HepG2 (cell line): ENCODE data around the gene IFNG-AS1. TPM values are rescaled to one million over a fixed set of nuclear protein-coding genes. Genes with fewer than 3 reads are reported as not detected.

Source experiments
- ATAC-seq: fragments of 200-7000 bp; cut with Tn5 transposase; 3 replicates; pipeline ENCODE4 v1.9.1; 2020; ENCODE audit warnings: mild to moderate bottlenecking, moderate library complexity
- BruUV-seq: library from RNA; stranded (reverse); fragments of 400-500 nt; replicated peaks from 2 replicates; lab custom pipeline; 2021; lab: Mats Ljungman, UMichigan
- CTCF ChIA-PET: fragments of 300-600 bp; formaldehyde crosslinking; extraction: SDS; loops from one replicate; lab custom pipeline; 2021; ENCODE audit warnings: low total read pairs, inconsistent platforms, low intra/inter-chr PET ratio; lab: Yijun Ruan, JAX
- POLR2A ChIA-PET: fragments of 350-600 bp; sonication (Branson Sonifier 250); formaldehyde crosslinking; loops from one replicate; lab custom pipeline; 2020; ENCODE audit warnings: antibody characterized with exemption, inconsistent platforms; lab: Yijun Ruan, JAX
- DNase-seq: peaks from one replicate; pipeline ENCODE4 v3.0.0-alpha.2; 2015; ENCODE audit warnings: low spot score
- FAIRE-seq: peaks from 3 replicates; lab custom pipeline; 2011; peaks lifted over from hg19 to GRCh38; lab: Jason Lieb, UNC
- H2AFZ ChIP-seq: one replicate; pipeline ENCODE4 v1.6.1; 2011; ENCODE audit warnings: low read length, inconsistent platforms
- H3K27ac ChIP-seq: fragments of 300-600 bp; 3 replicates; pipeline ENCODE4 v1.8.0; 2011; ENCODE audit warnings: mixed run types, mild to moderate bottlenecking, mixed read lengths, low read length, inconsistent platforms; ENCODE audit not compliant: insufficient read depth; ENCODE audit errors: extremely low read length
- H3K27me3 ChIP-seq, 2 experiments: fragments of 200-600 bp in 1 of 2; 2 replicates in 1 of 2; 3 replicates in 1 of 2; pipeline versions ENCODE4 v1.6.0 to v1.8.0; 2011; ENCODE audit warnings: low read length in 2 of 2, mild to moderate bottlenecking in 2 of 2, moderate library complexity in 2 of 2, inconsistent platforms in 1 of 2; ENCODE audit not compliant: insufficient read depth in 2 of 2, control insufficient read depth in 1 of 2
- H3K36me3 ChIP-seq, 2 experiments: fragments of 200-600 bp in 1 of 2; replicated peaks in 1 of 2; 2 replicates in 1 of 2; 3 replicates in 1 of 2; pipeline versions ENCODE4 v1.5.1 to v1.8.0; 2011; ENCODE audit warnings: low read length in 2 of 2, inconsistent platforms in 1 of 2; ENCODE audit not compliant: insufficient read depth in 2 of 2, control insufficient read depth in 1 of 2
- H3K4me1 ChIP-seq: 2 replicates; pipeline ENCODE4 v1.5.1; 2012; ENCODE audit warnings: low read length, inconsistent platforms; ENCODE audit not compliant: insufficient read depth
- H3K4me2 ChIP-seq: 2 replicates; pipeline ENCODE4 v1.6.0; 2011; ENCODE audit warnings: low read depth, low read length, inconsistent platforms
- H3K4me3 ChIP-seq, 3 experiments: fragments of 200-600 bp in 1 of 3; sonication (generic), shearing (Covaris generic) in 1 of 3; replicated peaks in 1 of 3; 2 replicates each; pipeline ENCODE4 v1.5.1; 2011 to 2016; ENCODE audit warnings: low read length in 3 of 3, inconsistent platforms in 2 of 3, low read depth in 2 of 3, mild to moderate bottlenecking in 2 of 3, control low read depth in 1 of 3, mixed read lengths in 1 of 3; ENCODE audit not compliant: insufficient read depth in 1 of 3
- H3K79me2 ChIP-seq: one replicate; pipeline ENCODE4 v1.6.1; 2011; ENCODE audit warnings: low read length, inconsistent platforms; ENCODE audit not compliant: insufficient read depth
- H3K9ac ChIP-seq: 2 replicates; pipeline ENCODE4 v1.6.0; 2011; ENCODE audit warnings: mild to moderate bottlenecking, low read depth, low read length, inconsistent platforms; ENCODE audit not compliant: insufficient read depth
- H3K9me3 ChIP-seq: 2 replicates; pipeline ENCODE4 v1.5.1; 2012; ENCODE audit warnings: mild to moderate bottlenecking, low read length
- H4K20me1 ChIP-seq: 2 replicates; pipeline ENCODE4 v1.6.0; 2011; ENCODE audit warnings: inconsistent platforms, mild to moderate bottlenecking, low read length, moderate library complexity; ENCODE audit not compliant: insufficient read depth
- CCAR2 ChIP-seq: fragments of 200-400 bp; formaldehyde crosslinking; optimal IDR thresholded peaks from 2 replicates; pipeline ENCODE3; 2018; ENCODE audit warnings: low read depth, mild to moderate bottlenecking, low read length, moderate library complexity
- ETV5 ChIP-seq: IDR thresholded peaks from 2 replicates; pipeline ENCODE4 v1.6.1; 2018; ENCODE audit warnings: missing biosample characterization, missing genetic modification reagents, inconsistent platforms, borderline replicate concordance
- HCFC1 ChIP-seq: fragments of 150-350 bp; IDR thresholded peaks from 2 replicates; pipeline ENCODE4 v1.6.1; 2014; ENCODE audit warnings: low read depth, low read length
- KDM6A ChIP-seq: IDR thresholded peaks from 2 replicates; pipeline ENCODE4 v1.6.1; 2016; ENCODE audit warnings: low read depth
- KLF12 ChIP-seq: sonication (generic); formaldehyde crosslinking; IDR thresholded peaks from 2 replicates; pipeline ENCODE4 v1.4.0; 2020; ENCODE audit warnings: missing genetic modification reagents, borderline replicate concordance
- NR2F2 ChIP-seq: IDR thresholded peaks from 2 replicates; pipeline ENCODE4 v1.6.1; 2012; ENCODE audit warnings: low read depth, inconsistent platforms, borderline replicate concordance
- POLR2G ChIP-seq: fragments of 200-400 bp; formaldehyde crosslinking; IDR thresholded peaks from 2 replicates; pipeline ENCODE4 v1.6.1; 2018; ENCODE audit warnings: mild to moderate bottlenecking, low read depth, low read length, moderate library complexity
- PRMT3 ChIP-seq: sonication (generic); formaldehyde crosslinking; IDR thresholded peaks from 2 replicates; pipeline ENCODE4 v1.8.1; 2022; ENCODE audit warnings: low read depth, mild to moderate bottlenecking, moderate library complexity, missing genetic modification reagents, borderline replicate concordance
- U2AF2 ChIP-seq: fragments of 200-400 bp; formaldehyde crosslinking; IDR thresholded peaks from 2 replicates; pipeline ENCODE4 v1.6.1; 2017; ENCODE audit warnings: low read depth, mild to moderate bottlenecking, low read length
- ZNF101 ChIP-seq: sonication (generic); formaldehyde crosslinking; IDR thresholded peaks from 2 replicates; pipeline ENCODE4 v1.4.0; 2020; ENCODE audit warnings: mild to moderate bottlenecking, low read depth, missing genetic modification reagents, borderline replicate concordance
- ZNF350 ChIP-seq: sonication (generic); formaldehyde crosslinking; IDR thresholded peaks from 2 replicates; pipeline ENCODE4 v1.4.0; 2020; ENCODE audit warnings: mild to moderate bottlenecking, low read depth, missing genetic modification reagents, borderline replicate concordance
- ZNF607 ChIP-seq: sonication (generic); formaldehyde crosslinking; IDR thresholded peaks from 2 replicates; pipeline ENCODE4 v1.5.1; 2020; ENCODE audit warnings: missing genetic modification reagents, mild to moderate bottlenecking, borderline replicate concordance
- WGBS: methylation state at CpG from one replicate; pipeline ENCODE4 v1.1.6; 2017; ENCODE audit warnings: low lambda C conversion rate; 5-methylcytosine and 5-hydroxymethylcytosine counted together
- in situ Hi-C: cut with HindIII; loops from 2 replicates; pipeline ENCODE4 v1.10.0; 2017; ENCODE audit warnings: low pct_unique_long_range_greater_than_20kb; ENCODE audit not compliant: extremely low pct_ligation_motif_present
- intact Hi-C: fragments of 100-400 bp; cut with micrococcal nuclease; formaldehyde crosslinking; loops from one replicate; pipeline ENCODE4 v1.10.0; 2022; ENCODE audit not compliant: unreplicated experiment
- polyA plus RNA-seq, 8 experiments: library from polyadenylated mRNA; depleted of rRNA in 3 of 8; stranded (reverse) in 7 of 8; unstranded in 1 of 8; fragments of >200 nt; fragmentation: Illumina TruSeq in 4 of 8; extraction: Trizol in 4 of 8; gene quantifications; 2 replicates each; pipeline versions ENCODE4 v1.2.1 to v1.2.3, GENCODE V29; 2011 to 2016; ENCODE audit warnings: low read depth in 4 of 8, missing spikeins in 1 of 8, mixed read lengths in 1 of 8; ENCODE audit not compliant: insufficient read depth in 1 of 8
- total RNA-seq, 5 experiments: library from RNA; depleted of rRNA; stranded (reverse); fragments of >200 nt; fragmentation: Illumina TruSeq; extraction: Trizol; gene quantifications; 2 replicates each; pipeline ENCODE4 v1.2.3, GENCODE V29; 2016; ENCODE audit warnings: low read depth in 1 of 5
- TF ChIP-seq, protein P1 (sequence below): sonication (generic); formaldehyde crosslinking; IDR thresholded peaks from 2 replicates; pipeline ENCODE4 v1.4.0; 2020; ENCODE audit warnings: missing genetic modification reagents
- TF ChIP-seq, protein P2 (sequence below): sonication (generic); formaldehyde crosslinking; IDR thresholded peaks from 2 replicates; pipeline ENCODE4 v1.4.0; 2020; ENCODE audit warnings: mild to moderate bottlenecking, missing genetic modification reagents, borderline replicate concordance
- TF ChIP-seq, protein P3 (sequence below): IDR thresholded peaks from 2 replicates; pipeline ENCODE4 v1.6.1; 2018; ENCODE audit warnings: missing genetic modification reagents, mild to moderate bottlenecking, missing compliant biosample characterization

The IFNG-AS1 gene
- total and polyA plus RNA-seq, 2 of the 13 experiments (the other 11 are each of a cell fraction or from before 2014, with no cell fraction given): not detected

DNA sequence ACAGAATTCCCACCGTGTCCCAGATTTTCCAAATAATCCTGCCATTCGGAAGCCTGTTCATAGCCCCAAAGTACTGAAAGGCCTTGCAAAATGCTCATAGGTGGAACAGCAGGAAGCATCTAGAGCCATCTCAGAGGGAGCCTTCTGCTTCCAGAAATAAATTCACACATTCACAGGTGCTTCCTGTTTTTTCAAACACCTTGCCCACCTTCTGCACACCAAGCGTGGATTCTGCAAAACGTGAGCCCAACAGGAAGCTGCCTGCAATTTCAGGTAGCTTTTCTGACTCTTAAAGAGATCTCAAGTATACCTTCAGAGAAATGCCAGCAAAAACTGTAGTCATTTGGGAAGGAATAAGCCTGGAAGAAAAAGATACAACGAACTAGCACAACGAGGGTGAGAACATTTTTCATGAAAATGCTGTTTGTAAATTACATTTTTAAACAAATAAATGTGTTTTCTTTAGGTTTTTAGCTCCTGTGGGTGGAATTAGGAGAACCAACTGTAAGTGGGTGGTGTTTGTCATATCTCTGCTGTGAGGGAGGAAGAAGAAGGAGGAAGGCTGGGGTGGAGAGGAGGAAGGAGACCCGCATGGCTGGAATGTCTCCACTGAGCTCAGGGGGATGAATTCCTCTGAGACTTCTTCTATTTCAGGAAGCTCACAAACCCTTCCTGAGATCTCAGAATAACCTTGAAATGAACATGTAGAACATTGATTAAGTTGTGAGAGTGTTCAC lies at the start of gene IFNG-AS1 (continued):
- no peak for TF ChIP-seq ZNF607
- no peak for TF ChIP-seq ZNF101 (CRISPR knock-in tag)
- TF ChIP-seq, protein P1, sequence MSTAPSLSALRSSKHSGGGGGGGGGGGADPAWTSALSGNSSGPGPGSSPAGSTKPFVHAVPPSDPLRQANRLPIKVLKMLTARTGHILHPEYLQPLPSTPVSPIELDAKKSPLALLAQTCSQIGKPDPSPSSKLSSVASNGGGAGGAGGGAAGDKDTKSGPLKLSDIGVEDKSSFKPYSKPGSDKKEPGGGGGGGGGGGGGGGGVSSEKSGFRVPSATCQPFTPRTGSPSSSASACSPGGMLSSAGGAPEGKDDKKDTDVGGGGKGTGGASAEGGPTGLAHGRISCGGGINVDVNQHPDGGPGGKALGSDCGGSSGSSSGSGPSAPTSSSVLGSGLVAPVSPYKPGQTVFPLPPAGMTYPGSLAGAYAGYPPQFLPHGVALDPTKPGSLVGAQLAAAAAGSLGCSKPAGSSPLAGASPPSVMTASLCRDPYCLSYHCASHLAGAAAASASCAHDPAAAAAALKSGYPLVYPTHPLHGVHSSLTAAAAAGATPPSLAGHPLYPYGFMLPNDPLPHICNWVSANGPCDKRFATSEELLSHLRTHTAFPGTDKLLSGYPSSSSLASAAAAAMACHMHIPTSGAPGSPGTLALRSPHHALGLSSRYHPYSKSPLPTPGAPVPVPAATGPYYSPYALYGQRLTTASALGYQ (CRISPR knock-in tag): no peak
- TF ChIP-seq NR2F2: no peak

DNA sequence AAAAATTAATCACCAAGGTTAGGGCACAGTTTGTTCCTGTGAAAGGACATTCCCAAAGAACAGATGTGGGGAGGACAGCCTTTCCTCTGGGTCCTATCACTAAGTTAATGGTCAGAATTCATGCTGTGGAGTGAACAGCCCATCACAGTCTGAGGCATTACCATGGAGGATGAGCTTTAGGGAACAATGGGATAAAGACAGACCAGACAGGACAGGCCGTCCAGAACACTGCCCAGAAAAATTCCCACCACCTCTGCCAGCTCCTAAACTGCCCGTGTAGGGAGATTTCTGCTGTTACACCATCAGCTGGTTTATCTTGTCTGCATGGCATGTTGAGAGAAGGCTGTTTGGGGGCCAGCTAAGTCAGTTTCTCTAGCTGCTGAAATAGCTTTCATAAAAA lies 49.6 kb upstream of the IFNG-AS1 start:
- no peak overlapping the region for H2AFZ ChIP-seq
- no peaks in the 10 kb centered on the region for H3K4me1 ChIP-seq
- peaks cover 0 to 7% of the 10 kb centered on the region in 2 experiments; a peak in 2 of 5 replicates for H3K27me3 ChIP-seq
- no peak for TF ChIP-seq PRMT3
- TF ChIP-seq, protein P2, sequence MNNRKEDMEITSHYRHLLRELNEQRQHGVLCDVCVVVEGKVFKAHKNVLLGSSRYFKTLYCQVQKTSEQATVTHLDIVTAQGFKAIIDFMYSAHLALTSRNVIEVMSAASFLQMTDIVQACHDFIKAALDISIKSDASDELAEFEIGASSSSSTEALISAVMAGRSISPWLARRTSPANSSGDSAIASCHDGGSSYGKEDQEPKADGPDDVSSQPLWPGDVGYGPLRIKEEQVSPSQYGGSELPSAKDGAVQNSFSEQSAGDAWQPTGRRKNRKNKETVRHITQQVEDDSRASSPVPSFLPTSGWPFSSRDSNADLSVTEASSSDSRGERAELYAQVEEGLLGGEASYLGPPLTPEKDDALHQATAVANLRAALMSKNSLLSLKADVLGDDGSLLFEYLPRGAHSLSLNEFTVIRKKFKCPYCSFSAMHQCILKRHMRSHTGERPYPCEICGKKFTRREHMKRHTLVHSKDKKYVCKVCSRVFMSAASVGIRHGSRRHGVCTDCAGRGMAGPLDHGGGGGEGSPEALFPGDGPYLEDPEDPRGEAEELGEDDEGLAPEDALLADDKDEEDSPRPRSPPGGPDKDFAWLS (CRISPR knock-in tag): no peak
- TF ChIP-seq KLF12 (CRISPR knock-in tag): no peak
- TF ChIP-seq POLR2G: no peak
- no peak for TF ChIP-seq HCFC1
- TF ChIP-seq KDM6A (CRISPR knock-in tag): no peak
- TF ChIP-seq U2AF2: no peak
- no peak for TF ChIP-seq ZNF350 (CRISPR knock-in tag)
- TF ChIP-seq ETV5 (CRISPR knock-in tag): no peak
- no peak for TF ChIP-seq CCAR2
- TF ChIP-seq, protein P3, sequence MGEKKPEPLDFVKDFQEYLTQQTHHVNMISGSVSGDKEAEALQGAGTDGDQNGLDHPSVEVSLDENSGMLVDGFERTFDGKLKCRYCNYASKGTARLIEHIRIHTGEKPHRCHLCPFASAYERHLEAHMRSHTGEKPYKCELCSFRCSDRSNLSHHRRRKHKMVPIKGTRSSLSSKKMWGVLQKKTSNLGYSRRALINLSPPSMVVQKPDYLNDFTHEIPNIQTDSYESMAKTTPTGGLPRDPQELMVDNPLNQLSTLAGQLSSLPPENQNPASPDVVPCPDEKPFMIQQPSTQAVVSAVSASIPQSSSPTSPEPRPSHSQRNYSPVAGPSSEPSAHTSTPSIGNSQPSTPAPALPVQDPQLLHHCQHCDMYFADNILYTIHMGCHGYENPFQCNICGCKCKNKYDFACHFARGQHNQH (CRISPR knock-in tag): no peak
- FAIRE-seq (no peak), ATAC-seq (no peak), DNase-seq (no peak)
- no peak overlapping the region for H3K9ac ChIP-seq
- WGBS: 0% methylated on average over 2 of the region's 2 CpGs
- no peak overlapping the region for H3K27ac ChIP-seq
- H3K79me2 ChIP-seq: no peaks in the 10 kb centered on the region
- H3K4me2 ChIP-seq: no peak overlapping the region
- no peaks in the 10 kb centered on the region for H4K20me1 ChIP-seq
- ChIA-PET POLR2A (no interaction called here), CTCF (no interaction called here)
- intact Hi-C loops (loop anchor here (5.0 kb wide), 1 partner anchor 497 kb away; no protein-coding TSS in a partner anchor), in situ Hi-C loops (loop anchor here (5.0 kb wide), 1 partner anchor 582 kb away; no protein-coding TSS in a partner anchor)
- H3K4me3 ChIP-seq: no peak overlapping the region
- no TSS peak for BruUV-seq
- no peaks in the 10 kb centered on the region for H3K36me3 ChIP-seq
- H3K9me3 ChIP-seq: no peaks in the 10 kb centered on the region
